Keratinocyte (primary cell): ENCODE data around the gene TTC8. TPM values are rescaled to one million over a fixed set of nuclear protein-coding genes. Genes with fewer than 3 reads are reported as not detected.

Source experiments
- DNase-seq: peaks from one replicate; pipeline ENCODE4 v3.0.0-alpha.2; 2011; ENCODE audit warnings: low read depth, missing footprints, low spot score
- FAIRE-seq: peaks from 2 replicates; lab custom pipeline; 2011; peaks lifted over from hg19 to GRCh38; lab: Jason Lieb, UNC
- H2AFZ ChIP-seq: 2 replicates; pipeline ENCODE4 v1.6.0; 2012; ENCODE audit warnings: low read length, control low read depth, inconsistent platforms; ENCODE audit not compliant: control insufficient read depth
- H3K27ac ChIP-seq: 2 replicates; pipeline ENCODE4 v1.5.1; 2011; ENCODE audit warnings: low read length; ENCODE audit not compliant: control insufficient read depth, insufficient read depth
- H3K27me3 ChIP-seq: 3 replicates; pipeline ENCODE4 v1.6.0; 2011; ENCODE audit warnings: low read length; ENCODE audit not compliant: control insufficient read depth, insufficient read depth; ENCODE audit errors: extremely low read depth
- H3K36me3 ChIP-seq, 2 experiments: 2 replicates in 1 of 2; 3 replicates in 1 of 2; pipeline ENCODE4 v1.5.1; 2011; ENCODE audit warnings: low read length in 2 of 2, mild to moderate bottlenecking in 1 of 2; ENCODE audit not compliant: control insufficient read depth in 2 of 2, insufficient read depth in 2 of 2; ENCODE audit errors: extremely low read depth in 1 of 2
- H3K4me1 ChIP-seq: 3 replicates; pipeline ENCODE4 v1.5.1; 2011; ENCODE audit warnings: low read length; ENCODE audit not compliant: control insufficient read depth, insufficient read depth; ENCODE audit errors: extremely low read depth
- H3K4me2 ChIP-seq: 3 replicates; pipeline ENCODE4 v1.6.0; 2011; ENCODE audit warnings: low read depth, low read length; ENCODE audit not compliant: control insufficient read depth, insufficient read depth; ENCODE audit errors: extremely low read depth
- H3K4me3 ChIP-seq, 3 experiments: fragments of 200-600 bp in 1 of 3; sonication (generic) in 1 of 3; 2 replicates in 2 of 3; 3 replicates in 1 of 3; pipeline ENCODE4 v1.5.1; 2011 to 2016; ENCODE audit warnings: low read length in 3 of 3, mild to moderate bottlenecking in 3 of 3, control low read depth in 2 of 3, inconsistent platforms in 1 of 3, low read depth in 1 of 3, mixed read lengths in 1 of 3, mixed run types in 1 of 3, moderate library complexity in 1 of 3; ENCODE audit not compliant: control insufficient read depth in 2 of 3, insufficient read depth in 2 of 3; ENCODE audit errors: extremely low read depth in 1 of 3
- H3K79me2 ChIP-seq: 2 replicates; pipeline ENCODE4 v1.6.0; 2012; ENCODE audit warnings: low read length; ENCODE audit not compliant: control insufficient read depth, insufficient read depth
- H3K9ac ChIP-seq: 3 replicates; pipeline ENCODE4 v1.6.0; 2011; ENCODE audit warnings: low read length; ENCODE audit not compliant: control insufficient read depth, insufficient read depth; ENCODE audit errors: extremely low read depth
- H3K9me1 ChIP-seq: 3 replicates; pipeline ENCODE4 v1.6.0; 2011; ENCODE audit warnings: low read length; ENCODE audit not compliant: control insufficient read depth, insufficient read depth; ENCODE audit errors: extremely low read depth
- H3K9me3 ChIP-seq: 2 replicates; pipeline ENCODE4 v1.5.1; 2012; ENCODE audit warnings: low read depth, low read length; ENCODE audit not compliant: control insufficient read depth
- H4K20me1 ChIP-seq: 3 replicates; pipeline ENCODE4 v1.6.0; 2011; ENCODE audit warnings: low read length; ENCODE audit not compliant: control insufficient read depth, insufficient read depth; ENCODE audit errors: extremely low read depth
- CTCF ChIP-seq, 3 experiments: IDR thresholded peaks in 1 of 3; conservative IDR thresholded peaks in 1 of 3; optimal IDR thresholded peaks in 1 of 3; 2 replicates in 2 of 3; 3 replicates in 1 of 3; pipeline versions ENCODE3 to v1.5.1; 2011; ENCODE audit warnings: low read length in 3 of 3, mild to moderate bottlenecking in 3 of 3, moderate library complexity in 2 of 3, control low read depth in 1 of 3, inconsistent platforms in 1 of 3; ENCODE audit not compliant: insufficient read depth in 2 of 3; ENCODE audit errors: extremely low read depth in 1 of 3
- EZH2 ChIP-seq: IDR thresholded peaks from one replicate; pipeline ENCODE4 v1.6.1; 2012; ENCODE audit warnings: inconsistent platforms, mild to moderate bottlenecking, low read length, moderate library complexity
- dilution Hi-C: fragments of 300-500 bp; cut with MboI; formaldehyde crosslinking; loops from one replicate; pipeline ENCODE4 v1.7.0; 2020; ENCODE audit warnings: low sequenced_read_pairs; ENCODE audit not compliant: extremely low pct_ligation_motif_present
- polyA plus RNA-seq, 5 experiments: library from polyadenylated mRNA; depleted of rRNA in 3 of 5; stranded (reverse) in 3 of 5; stranded (forward) in 1 of 5; unstranded in 1 of 5; fragments of >200 nt; gene quantifications; 1 replicate in 1 of 5; 2 replicates in 3 of 5; 3 replicates in 1 of 5; pipeline versions ENCODE4 v1.2.1 to v1.2.3, GENCODE V29; 2011 to 2012; ENCODE audit warnings: missing spikeins in 2 of 5, low read depth in 1 of 5, low replicate concordance in 1 of 5

TTC8 gene
- polyA plus RNA-seq, 1 donor (not counting 4 experiments of a cell fraction or from before 2014, with no cell fraction given), result 43.0 TPM

GRCh38 chr14:88790501-88791251, 33.8 kb upstream of the TTC8 start:
- FAIRE-seq (no peak), DNase-seq (no peak)
- dilution Hi-C loops, result no loop called here
- H3K4me1 ChIP-seq, result peaks cover 4% of the 10 kb centered on the region
- no peaks in the 10 kb centered on the region for H3K9me1 ChIP-seq
- no peaks in the 10 kb centered on the region for H4K20me1 ChIP-seq
- no peak overlapping the region for H3K9ac ChIP-seq
- no peak for TF ChIP-seq EZH2
- TF ChIP-seq CTCF (optimal IDR thresholded peaks at IDR 0.05 in 1 of 3, IDR thresholded peaks at IDR 0.05 in 1 of 3, conservative IDR thresholded peaks at IDR 0.05 in 1 of 3; ENCODE audit: extremely low read depth in 1 of 3, insufficient read depth in 2 of 3, low read length in 3 of 3), result no peak
- H3K4me2 ChIP-seq, result no peak overlapping the region
- no peak overlapping the region for H3K4me3 ChIP-seq
- no peak overlapping the region for H3K27ac ChIP-seq
- H3K9me3 ChIP-seq, result no peaks in the 10 kb centered on the region
- peaks cover 5% of the 10 kb centered on the region for H3K27me3 ChIP-seq
- H3K79me2 ChIP-seq, result no peaks in the 10 kb centered on the region
- no peak overlapping the region for H2AFZ ChIP-seq
- no peaks in the 10 kb centered on the region for H3K36me3 ChIP-seq

- DNase-seq, result no peak
- Histone ChIP-seq H3K79me2 (no peaks in the 10 kb centered on the region), H3K27me3 (peaks cover 5% of the 10 kb centered on the region), H3K4me1 (peaks cover 4% of the 10 kb centered on the region), H3K27ac (no peak overlapping the region), H3K9me3 (no peaks in the 10 kb centered on the region), H3K4me3 (peak overlapping the region in 1 of 3 experiments; percentile 55), H3K9ac (no peak overlapping the region), H2AFZ (no peak overlapping the region), H4K20me1 (no peaks in the 10 kb centered on the region), H3K36me3 (no peaks in the 10 kb centered on the region), H3K4me2 (no peak overlapping the region), H3K9me1 (no peaks in the 10 kb centered on the region)
- FAIRE-seq, result no peak
- dilution Hi-C loops, result no loop called here
- TF ChIP-seq EZH2 (no peak), CTCF (optimal IDR thresholded peaks at IDR 0.05 in 1 of 3, IDR thresholded peaks at IDR 0.05 in 1 of 3, conservative IDR thresholded peaks at IDR 0.05 in 1 of 3; ENCODE audit: extremely low read depth in 1 of 3, insufficient read depth in 2 of 3, low read length in 3 of 3) (no peak)
Measured at GRCh38 chr14:88791252-88791621, 33.2 kb upstream of the TTC8 start.
